CD14-positive monocyte (primary cell): ENCODE measurements around the gene TBCA. TPM values are rescaled to one million over a fixed set of nuclear protein-coding genes. Genes with fewer than 3 reads are reported as not detected.

ENCODE experiments used
- DNase-seq, 3 donors: peaks; one replicate each; pipeline ENCODE4 v3.0.0-alpha.2; 2011 to 2022
- H2AFZ ChIP-seq: 2 replicates; pipeline ENCODE4 v1.6.0; 2012; ENCODE audit warnings: mild to moderate bottlenecking, low read depth, low read length, inconsistent platforms; ENCODE audit not compliant: insufficient read depth, poor library complexity, severe bottlenecking
- H3K27ac ChIP-seq, 2 donors: 1 replicate in 1 of 2; 2 replicates in 1 of 2; pipeline ENCODE4 v1.5.1; 2012 to 2013; ENCODE audit warnings: low read length in 2 of 2, control low read depth in 1 of 2, inconsistent platforms in 1 of 2, low read depth in 1 of 2, mild to moderate bottlenecking in 1 of 2
- H3K27me3 ChIP-seq, 2 donors: one replicate each; pipeline versions ENCODE4 v1.6.0 to v1.6.1; 2011 to 2013; ENCODE audit warnings: low read length in 2 of 2; ENCODE audit not compliant: control insufficient read depth in 2 of 2, insufficient read depth in 2 of 2
- H3K36me3 ChIP-seq, 2 donors: replicated peaks in 1 of 2; 1 replicate in 1 of 2; 2 replicates in 1 of 2; pipeline versions ENCODE4 v1.5.1 to v1.6.1; 2012 to 2013; ENCODE audit warnings: low read length in 2 of 2, control low read depth in 1 of 2, inconsistent platforms in 1 of 2, mild to moderate bottlenecking in 1 of 2; ENCODE audit not compliant: insufficient read depth in 2 of 2, control insufficient read depth in 1 of 2
- H3K4me1 ChIP-seq, 2 donors: 1 replicate in 1 of 2; 2 replicates in 1 of 2; pipeline versions ENCODE4 v1.5.1 to v1.6.1; 2012 to 2013; ENCODE audit warnings: low read length in 2 of 2, control low read depth in 1 of 2, inconsistent platforms in 1 of 2, mild to moderate bottlenecking in 1 of 2, moderate library complexity in 1 of 2; ENCODE audit not compliant: insufficient read depth in 2 of 2, control insufficient read depth in 1 of 2
- H3K4me2 ChIP-seq: replicated peaks from 2 replicates; pipeline ENCODE3; 2012; ENCODE audit warnings: low read length, moderate library complexity, mild to moderate bottlenecking; ENCODE audit not compliant: poor library complexity, severe bottlenecking; ENCODE audit errors: extremely low read depth
- H3K4me3 ChIP-seq, 3 experiments: fragments of 200-600 bp in 1 of 3; sonication (generic) in 1 of 3; replicated peaks in 1 of 3; 1 replicate in 2 of 3; 2 replicates in 1 of 3; pipeline ENCODE4 v1.5.1; 2011 to 2013; ENCODE audit warnings: low read length in 3 of 3, mild to moderate bottlenecking in 3 of 3, control low read depth in 2 of 3, low read depth in 2 of 3, inconsistent platforms in 1 of 3, moderate library complexity in 1 of 3
- H3K79me2 ChIP-seq: 2 replicates; pipeline ENCODE4 v1.6.0; 2012; ENCODE audit warnings: mild to moderate bottlenecking, control low read depth, inconsistent platforms, low read length, moderate library complexity; ENCODE audit not compliant: insufficient read depth
- H3K9ac ChIP-seq: 2 replicates; pipeline ENCODE4 v1.6.0; 2017; ENCODE audit warnings: low read length, mild to moderate bottlenecking; ENCODE audit not compliant: insufficient read depth, poor library complexity, severe bottlenecking
- H3K9me3 ChIP-seq, 2 donors: replicated peaks in 1 of 2; 1 replicate in 1 of 2; 2 replicates in 1 of 2; pipeline versions ENCODE4 v1.5.1 to v1.6.1; 2012 to 2013; ENCODE audit warnings: low read length in 2 of 2, control low read depth in 1 of 2; ENCODE audit not compliant: control insufficient read depth in 1 of 2, insufficient read depth in 1 of 2
- H4K20me1 ChIP-seq: 2 replicates; pipeline ENCODE4 v1.6.0; 2012; ENCODE audit warnings: mild to moderate bottlenecking, low read length, control low read depth, moderate library complexity; ENCODE audit not compliant: insufficient read depth
- H3K27ac Mint-ChIP-seq, 7 donors: one replicate each; pipeline ENCODE4 v1.8.0; 2020; ENCODE audit warnings: mild to moderate bottlenecking in 7 of 7, mixed read lengths in 7 of 7, moderate library complexity in 6 of 7, inconsistent platforms in 2 of 7
- H3K27me3 Mint-ChIP-seq, 3 donors: one replicate each; pipeline ENCODE4 v1.8.0; 2021 to 2022; ENCODE audit warnings: low read depth in 3 of 3, mild to moderate bottlenecking in 3 of 3, mixed read lengths in 3 of 3, moderate library complexity in 3 of 3, inconsistent platforms in 1 of 3
- H3K36me3 Mint-ChIP-seq, 2 donors: one replicate each; pipeline ENCODE4 v1.8.0; 2020; ENCODE audit warnings: mixed read lengths in 2 of 2, inconsistent platforms in 1 of 2, mild to moderate bottlenecking in 1 of 2
- H3K4me1 Mint-ChIP-seq: one replicate; pipeline ENCODE4 v1.8.0; 2020; ENCODE audit warnings: mild to moderate bottlenecking, mixed read lengths
- H3K4me3 Mint-ChIP-seq, 2 donors: one replicate each; pipeline ENCODE4 v1.8.0; 2020; ENCODE audit warnings: mild to moderate bottlenecking in 2 of 2, mixed read lengths in 2 of 2, moderate library complexity in 1 of 2
- H3K9me3 Mint-ChIP-seq, 7 donors: one replicate each; pipeline ENCODE4 v1.8.0; 2020 to 2022; ENCODE audit warnings: mixed read lengths in 7 of 7, mild to moderate bottlenecking in 6 of 7, moderate library complexity in 6 of 7, inconsistent platforms in 2 of 7
- WGBS: methylation state at CpG from one replicate; pipeline ENCODE4 v1.1.5; 2013; ENCODE audit warnings: missing lambda C conversion rate; ENCODE audit not compliant: insufficient coverage; 5-methylcytosine and 5-hydroxymethylcytosine counted together
- intact Hi-C, 2 donors: fragments of 100-400 bp; cut with micrococcal nuclease; formaldehyde crosslinking; loops; one replicate each; pipeline versions ENCODE4 v1.15.0 to v1.15.1; 2023
- polyA plus RNA-seq, 3 donors: library from polyadenylated mRNA; depleted of rRNA in 1 of 3; unstranded in 2 of 3; stranded (reverse) in 1 of 3; fragments of 300-500 nt in 2 of 3; fragments of >200 nt in 1 of 3; fragmentation: Illumina TruSeq in 2 of 3; gene quantifications; 1 replicate in 2 of 3; 2 replicates in 1 of 3; pipeline ENCODE4 v1.2.3, GENCODE V29; 2012 to 2021
- TF ChIP-seq, protein P1 (sequence below): fragments of 200-600 bp; IDR thresholded peaks from one replicate; pipeline ENCODE4 v1.8.0; 2022; ENCODE audit warnings: antibody characterized with exemption, mild to moderate bottlenecking

Gene TBCA
- polyA plus RNA-seq, 3 donors = 56.0 to 150 (median 141) TPM

GRCh38 chr5:77743181-77743580 is 33.0 kb downstream of the TBCA start:
- H3K36me3 ChIP-seq = peaks cover 0 to 3% of the 10 kb centered on the region in 2 donors
- no peaks in the 10 kb centered on the region for H3K4me1 ChIP-seq
- Mint-ChIP-seq H3K4me3 (no peak overlapping the region), H3K9me3 (no peaks in the 10 kb centered on the region), H3K27me3 (no peaks in the 10 kb centered on the region), H3K36me3 (peaks cover 2 to 8% of the 10 kb centered on the region in 2 donors), H3K4me1 (peaks cover 7% of the 10 kb centered on the region), H3K27ac (no peak overlapping the region)
- peaks cover 91% of the 10 kb centered on the region for H4K20me1 ChIP-seq
- WGBS = 90% methylated on average over 2 of the region's 3 CpGs
- no peak overlapping the region for H2AFZ ChIP-seq
- TF ChIP-seq, protein P1, sequence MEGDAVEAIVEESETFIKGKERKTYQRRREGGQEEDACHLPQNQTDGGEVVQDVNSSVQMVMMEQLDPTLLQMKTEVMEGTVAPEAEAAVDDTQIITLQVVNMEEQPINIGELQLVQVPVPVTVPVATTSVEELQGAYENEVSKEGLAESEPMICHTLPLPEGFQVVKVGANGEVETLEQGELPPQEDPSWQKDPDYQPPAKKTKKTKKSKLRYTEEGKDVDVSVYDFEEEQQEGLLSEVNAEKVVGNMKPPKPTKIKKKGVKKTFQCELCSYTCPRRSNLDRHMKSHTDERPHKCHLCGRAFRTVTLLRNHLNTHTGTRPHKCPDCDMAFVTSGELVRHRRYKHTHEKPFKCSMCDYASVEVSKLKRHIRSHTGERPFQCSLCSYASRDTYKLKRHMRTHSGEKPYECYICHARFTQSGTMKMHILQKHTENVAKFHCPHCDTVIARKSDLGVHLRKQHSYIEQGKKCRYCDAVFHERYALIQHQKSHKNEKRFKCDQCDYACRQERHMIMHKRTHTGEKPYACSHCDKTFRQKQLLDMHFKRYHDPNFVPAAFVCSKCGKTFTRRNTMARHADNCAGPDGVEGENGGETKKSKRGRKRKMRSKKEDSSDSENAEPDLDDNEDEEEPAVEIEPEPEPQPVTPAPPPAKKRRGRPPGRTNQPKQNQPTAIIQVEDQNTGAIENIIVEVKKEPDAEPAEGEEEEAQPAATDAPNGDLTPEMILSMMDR = no peak
- no peaks in the 10 kb centered on the region for H3K27me3 ChIP-seq
- no peak overlapping the region for H3K4me3 ChIP-seq
- H3K9me3 ChIP-seq = no peaks in the 10 kb centered on the region
- no peak for DNase-seq
- peaks cover 75% of the 10 kb centered on the region for H3K79me2 ChIP-seq
- intact Hi-C loops = no loop called here
- H3K27ac ChIP-seq = no peak overlapping the region
- no peak overlapping the region for H3K9ac ChIP-seq
- H3K4me2 ChIP-seq = no peak overlapping the region

DNA sequence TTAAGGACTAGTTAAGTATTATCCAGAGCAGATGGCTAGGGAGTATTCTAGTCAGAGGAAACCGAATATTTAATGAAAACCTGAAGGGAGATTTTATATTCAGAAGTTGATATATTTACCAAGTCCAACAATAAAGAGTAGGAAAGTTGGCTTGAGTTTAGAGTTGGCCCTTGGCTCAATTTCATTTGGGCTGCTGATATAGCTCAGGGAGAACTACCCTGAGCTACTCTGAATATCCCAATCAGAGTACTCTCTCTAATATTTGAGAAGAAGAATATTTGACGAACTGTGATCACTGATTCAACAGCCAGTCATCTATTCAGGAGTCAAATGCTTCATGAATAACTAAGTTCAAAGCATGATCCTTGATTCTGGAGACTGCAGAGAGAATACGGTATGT is 34.5 kb downstream of the TBCA start:
- H3K27me3 ChIP-seq = no peaks in the 10 kb centered on the region
- intact Hi-C loops = no loop called here
- no peak overlapping the region for H3K27ac ChIP-seq
- TF ChIP-seq, protein P1 = no peak
- peaks cover 72% of the 10 kb centered on the region for H3K79me2 ChIP-seq
- H4K20me1 ChIP-seq = peaks cover 94% of the 10 kb centered on the region
- H3K4me3 ChIP-seq = no peak overlapping the region
- no peaks in the 10 kb centered on the region for H3K27me3 Mint-ChIP-seq
- peaks cover 0 to 3% of the 10 kb centered on the region in 2 donors for H3K36me3 ChIP-seq
- no peaks in the 10 kb centered on the region for H3K4me1 ChIP-seq
- H3K4me1 Mint-ChIP-seq = peaks cover 7% of the 10 kb centered on the region
- no peak overlapping the region for H3K27ac Mint-ChIP-seq
- H3K9ac ChIP-seq = no peak overlapping the region
- DNase-seq = no peak
- no CpG with 5 or more reads among the region's 3 CpGs for WGBS
- H3K9me3 ChIP-seq = no peaks in the 10 kb centered on the region
- H3K4me2 ChIP-seq = no peak overlapping the region
- H3K4me3 Mint-ChIP-seq = no peak overlapping the region
- peaks cover 2 to 8% of the 10 kb centered on the region in 2 donors for H3K36me3 Mint-ChIP-seq
- H3K9me3 Mint-ChIP-seq = peaks cover 0 to under 1% (median 0%) of the 10 kb centered on the region in 7 donors
- H2AFZ ChIP-seq = no peak overlapping the region
